ENCODE data around the gene GTF2F2. TPM values are rescaled to one million over a fixed set of nuclear protein-coding genes. Genes with fewer than 3 reads are reported as not detected.

Gene GTF2F2
- total RNA-seq, 1 donor from 2014 or later: 19.9 TPM

DNA sequence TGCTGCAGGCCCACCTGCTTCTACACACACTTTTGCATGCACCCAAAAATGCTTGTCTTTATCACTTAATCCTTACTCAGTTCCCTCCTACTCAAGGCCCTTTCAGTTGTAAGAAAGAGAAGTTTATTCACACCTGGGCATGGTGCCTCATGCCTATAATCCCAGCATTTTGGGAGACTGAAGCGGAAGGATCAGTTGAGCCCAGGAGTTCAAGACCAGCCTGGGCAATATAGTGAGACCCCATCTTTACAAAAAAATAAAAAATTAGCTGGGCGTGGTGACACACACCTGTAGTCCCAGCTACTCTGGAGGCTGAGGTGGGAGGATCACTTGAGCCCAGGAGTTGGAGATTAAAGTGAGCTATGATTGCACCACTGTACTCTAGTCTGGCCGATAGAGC, 178.2 kb downstream of the GTF2F2 start:
- intact Hi-C loops (cut with micrococcal nuclease): loop anchor here (5.0 kb wide), 1 partner anchor 721 kb away; the partner anchor contains the start of gene TSC22D1

DNA sequence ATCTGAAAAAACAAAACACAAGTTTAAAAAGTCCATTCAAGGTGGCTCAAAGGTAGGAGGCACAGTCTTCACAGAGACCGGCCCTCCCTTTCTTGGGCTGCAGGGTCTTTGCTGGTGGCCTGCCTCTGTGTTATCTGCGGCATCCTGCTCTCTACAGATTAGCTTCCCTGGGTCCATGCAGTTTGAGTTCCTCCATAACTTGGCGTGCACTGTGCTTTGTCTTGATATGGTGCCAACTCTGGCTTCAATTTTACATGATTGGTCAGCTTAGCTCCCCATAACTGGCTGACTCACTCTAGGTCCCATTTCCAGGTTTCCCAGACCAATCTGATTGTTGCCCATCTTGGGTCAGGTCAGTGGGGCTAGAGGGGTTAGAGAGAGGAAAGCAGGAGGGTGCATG, 178.9 kb downstream of the GTF2F2 start:
- intact Hi-C loops (cut with micrococcal nuclease): loop anchor here (5.0 kb wide), 1 partner anchor 722 kb away; the partner anchor contains the start of gene TSC22D1

DNA sequence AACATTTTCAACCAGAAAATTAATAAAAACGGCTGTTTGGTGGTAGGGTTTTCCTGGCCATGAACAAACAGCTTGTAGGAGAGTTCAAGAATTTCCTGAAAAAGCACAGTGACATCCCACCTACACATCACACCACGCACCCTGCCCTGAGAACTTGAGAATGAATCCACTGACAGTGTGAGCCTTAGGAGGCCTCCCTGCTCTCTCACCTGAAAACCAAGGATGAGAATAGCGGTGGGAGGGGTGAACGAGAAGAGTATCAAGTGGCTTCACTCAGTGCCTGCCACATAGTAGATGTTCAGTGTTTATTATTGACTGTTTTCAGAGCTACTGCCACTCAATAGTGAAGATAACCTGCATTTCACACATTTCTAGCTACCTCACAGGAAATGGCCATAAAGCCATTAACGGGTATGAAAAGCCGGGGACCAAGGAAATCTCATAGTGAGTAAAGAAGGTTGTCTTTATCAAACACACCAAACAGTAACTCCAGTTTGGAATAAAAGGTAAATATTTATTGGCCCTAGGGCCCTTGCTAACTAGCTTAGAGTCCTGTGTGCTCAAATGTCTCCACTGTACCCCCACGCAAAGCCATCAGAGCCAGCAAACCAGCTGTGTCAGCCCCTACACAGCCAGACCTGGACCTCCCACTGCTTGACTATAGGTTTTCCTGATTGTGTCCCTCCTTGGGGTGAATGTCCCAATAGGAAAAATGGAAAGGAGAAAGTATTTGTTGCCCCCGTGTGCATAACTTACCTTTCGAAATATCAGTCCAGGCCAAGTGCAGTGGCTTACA, 180.1 kb downstream of the GTF2F2 start:
- intact Hi-C loops (cut with micrococcal nuclease): loop anchor here (10.0 kb wide), 2 partner anchors 176 to 1396 kb away; partner anchors contain the start of gene GTF2F2

DNA sequence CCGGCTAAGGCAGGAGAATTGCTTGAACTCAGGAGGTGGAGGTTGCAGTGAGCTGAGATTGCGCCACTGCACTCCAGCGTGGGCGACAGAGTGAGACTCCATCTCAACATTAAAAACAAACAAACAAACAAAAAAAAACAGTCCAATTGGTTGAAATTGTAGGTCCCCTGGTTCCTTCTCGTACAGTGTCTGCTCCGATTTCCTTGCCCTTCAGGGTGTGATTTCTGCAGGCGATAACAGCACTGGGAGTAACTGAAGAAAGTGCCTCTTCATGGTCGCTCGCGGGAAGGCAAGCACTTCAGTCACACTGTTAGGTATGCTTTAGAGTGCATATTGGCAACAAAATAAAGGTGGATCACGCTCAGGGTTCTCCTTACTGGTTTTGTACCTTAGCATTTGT, 181.0 kb downstream of the GTF2F2 start:
- intact Hi-C loops (cut with micrococcal nuclease): loop anchor here (10.0 kb wide), 2 partner anchors 176 to 1396 kb away; partner anchors contain the start of gene GTF2F2

DNA sequence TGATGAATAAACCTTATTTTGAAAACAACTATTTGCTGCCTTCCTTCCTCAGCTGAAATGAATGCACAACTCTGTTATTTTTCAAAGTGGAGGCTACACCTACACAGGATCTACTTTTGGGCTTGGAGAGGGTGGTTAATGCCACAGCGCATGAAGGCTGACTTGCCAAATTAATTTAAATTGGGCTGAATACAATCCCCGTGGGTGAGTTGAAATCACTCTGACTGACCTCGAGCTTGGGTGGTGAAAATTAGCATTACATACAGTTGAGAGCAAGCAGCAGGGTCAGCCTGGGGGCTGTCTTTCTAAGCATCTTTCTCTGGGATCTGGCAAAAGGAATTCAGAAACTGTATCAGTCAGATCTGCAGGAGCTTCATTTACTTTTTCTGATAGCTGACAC, 182.2 kb downstream of the GTF2F2 start:
- intact Hi-C loops (cut with micrococcal nuclease): loop anchor here (10.0 kb wide), 2 partner anchors 178 to 1398 kb away; partner anchors contain the start of gene GTF2F2

DNA sequence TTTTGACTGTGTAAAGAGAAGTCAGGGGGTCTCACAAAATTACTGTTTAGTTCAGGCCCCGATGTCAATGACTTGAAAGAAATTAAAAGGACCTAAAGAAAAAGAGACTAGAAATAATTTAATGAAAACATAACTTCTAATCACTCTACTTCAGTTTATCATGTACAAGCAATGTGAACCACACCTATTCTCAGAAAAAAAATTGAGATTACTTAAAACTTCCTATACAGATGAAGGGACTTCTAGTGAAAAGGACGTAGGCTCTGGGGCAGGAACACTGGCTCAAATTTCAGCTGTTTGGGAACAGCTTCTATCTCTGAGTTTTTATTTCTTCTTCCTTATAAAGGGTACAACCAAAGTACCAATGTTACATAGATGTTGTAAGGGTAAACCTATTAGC, 182.7 kb downstream of the GTF2F2 start:
- intact Hi-C loops (cut with micrococcal nuclease): loop anchor here (10.0 kb wide), 2 partner anchors 178 to 1398 kb away; partner anchors contain the start of gene GTF2F2

DNA sequence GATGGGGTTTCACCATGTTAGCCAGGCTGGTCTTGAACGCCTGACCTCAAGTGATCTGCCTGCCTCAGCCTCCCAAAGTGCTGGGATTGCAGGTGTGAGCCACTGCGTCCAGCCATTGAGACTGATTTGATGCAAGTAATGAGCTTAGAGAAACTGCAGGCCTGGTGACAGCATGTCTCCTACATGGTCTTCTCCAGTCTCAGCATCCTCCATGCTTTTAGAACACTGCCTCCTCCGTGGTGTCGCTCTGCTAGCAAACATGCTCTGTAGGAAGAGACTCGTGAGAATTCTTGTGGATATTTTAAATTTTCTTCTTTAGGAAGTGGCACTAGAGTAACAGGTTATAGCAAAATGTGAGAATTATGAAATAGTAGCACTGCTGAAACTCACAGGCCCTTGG, 183.6 kb downstream of the GTF2F2 start:
- intact Hi-C loops (cut with micrococcal nuclease): loop anchor here (10.0 kb wide), 2 partner anchors 179 to 1399 kb away; partner anchors contain the start of gene GTF2F2

DNA sequence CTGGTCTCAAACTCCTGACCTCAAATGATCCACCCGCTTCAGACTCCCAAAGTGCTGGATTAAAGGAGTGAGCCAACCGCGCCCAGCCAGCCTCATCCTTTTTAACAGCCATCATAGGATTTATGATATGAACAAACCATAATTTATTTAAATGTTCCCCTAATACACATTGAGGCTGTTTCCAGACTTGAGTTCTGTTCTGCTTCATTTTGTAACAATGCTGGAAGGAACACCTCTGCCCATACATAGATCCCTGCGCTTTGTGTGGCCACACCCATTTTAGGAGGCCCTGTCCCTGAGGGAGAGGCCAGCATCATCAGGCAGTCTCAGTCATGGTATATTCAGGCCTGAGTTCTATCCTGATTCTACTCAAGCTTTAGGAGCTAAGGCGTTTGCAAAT, 184.8 kb downstream of the GTF2F2 start:
- intact Hi-C loops (cut with micrococcal nuclease): loop anchor here (10.0 kb wide), 2 partner anchors 180 to 1400 kb away; partner anchors contain the start of gene GTF2F2

DNA sequence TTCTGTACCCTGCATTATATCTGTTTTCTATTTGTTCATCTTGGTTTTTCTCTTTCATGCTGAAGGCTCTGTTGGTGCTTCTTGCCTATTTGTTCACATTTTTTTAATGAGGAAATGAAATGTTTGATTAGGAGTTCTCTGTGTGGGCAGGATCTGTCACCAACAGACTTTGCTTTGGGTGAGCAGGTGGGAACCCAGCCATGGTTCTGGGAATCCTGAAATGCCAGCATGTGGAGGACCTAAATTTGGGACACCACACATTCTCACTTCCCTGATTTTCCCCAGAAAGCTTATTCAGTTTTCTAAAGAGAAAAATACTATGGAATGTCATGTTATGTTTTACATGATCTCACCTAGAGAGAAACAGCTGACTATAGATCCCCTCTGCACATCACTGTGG, 186.7 kb downstream of the GTF2F2 start:
- intact Hi-C loops (cut with micrococcal nuclease): loop anchor here (10.0 kb wide), 2 partner anchors 182 to 1402 kb away; partner anchors contain the start of gene GTF2F2

DNA sequence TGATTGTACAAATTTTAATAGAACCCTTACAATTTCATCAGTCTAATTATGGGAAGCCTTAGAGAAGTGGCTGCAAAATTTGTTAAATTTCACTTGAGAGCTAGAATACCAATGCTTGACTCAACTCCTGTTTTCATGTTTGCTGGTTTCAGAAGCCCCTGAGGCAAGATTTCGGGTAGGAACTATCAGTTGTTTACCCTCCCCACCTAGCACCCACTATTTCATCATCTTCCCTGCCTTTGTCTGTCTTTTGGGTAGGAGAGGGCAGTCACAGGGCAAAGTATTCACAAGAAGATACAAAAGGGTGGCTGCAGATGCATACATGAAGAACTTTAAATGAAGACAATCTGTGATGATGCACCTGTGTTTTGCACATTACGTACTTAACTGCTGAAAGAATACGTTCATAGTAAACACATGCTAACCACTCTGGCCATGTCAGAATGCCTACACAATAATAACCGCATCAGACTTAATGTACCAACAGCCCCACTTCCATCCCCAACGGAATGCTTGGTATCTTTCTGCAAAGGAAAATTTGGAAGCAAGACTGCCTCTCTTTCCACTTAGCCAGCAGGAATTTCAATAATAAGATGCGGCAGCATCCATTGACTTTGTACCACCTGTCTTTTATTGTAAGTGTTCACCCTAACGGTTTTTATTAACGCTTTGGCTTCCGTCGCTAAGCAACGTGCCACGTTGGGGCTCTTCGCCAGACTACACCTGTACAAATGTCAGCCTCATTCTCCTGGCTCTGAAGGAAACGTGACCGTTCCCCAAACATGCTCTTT, 190.2 kb downstream of the GTF2F2 start:
- intact Hi-C loops (cut with micrococcal nuclease): loop anchor here (1.0 to 5.0 kb wide), 2 partner anchors 30 to 828 kb away; no protein-coding TSS in a partner anchor

DNA sequence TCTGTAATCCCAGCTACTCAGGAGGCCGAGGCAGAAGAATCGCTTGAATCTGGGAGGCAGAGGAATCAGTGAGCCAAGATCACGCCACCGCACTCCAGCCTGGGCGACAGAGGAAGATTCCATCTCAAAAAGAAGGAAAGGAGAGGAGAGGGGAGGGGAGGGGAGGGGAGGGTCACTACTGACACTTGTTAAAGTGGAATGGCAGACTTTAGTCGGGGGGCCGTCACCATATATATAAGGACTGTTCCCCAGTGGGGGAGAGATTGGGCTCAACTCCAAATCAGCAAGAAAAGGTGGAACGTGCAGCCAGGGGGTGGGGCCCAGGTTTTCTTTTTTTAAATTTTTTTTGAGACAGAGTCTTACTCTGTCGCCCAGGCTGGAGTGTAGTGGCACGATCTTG, 194.5 kb downstream of the GTF2F2 start:
- intact Hi-C loops (cut with micrococcal nuclease): loop anchor here (5.0 kb wide), 1 partner anchor 833 kb away; no protein-coding TSS in a partner anchor

DNA sequence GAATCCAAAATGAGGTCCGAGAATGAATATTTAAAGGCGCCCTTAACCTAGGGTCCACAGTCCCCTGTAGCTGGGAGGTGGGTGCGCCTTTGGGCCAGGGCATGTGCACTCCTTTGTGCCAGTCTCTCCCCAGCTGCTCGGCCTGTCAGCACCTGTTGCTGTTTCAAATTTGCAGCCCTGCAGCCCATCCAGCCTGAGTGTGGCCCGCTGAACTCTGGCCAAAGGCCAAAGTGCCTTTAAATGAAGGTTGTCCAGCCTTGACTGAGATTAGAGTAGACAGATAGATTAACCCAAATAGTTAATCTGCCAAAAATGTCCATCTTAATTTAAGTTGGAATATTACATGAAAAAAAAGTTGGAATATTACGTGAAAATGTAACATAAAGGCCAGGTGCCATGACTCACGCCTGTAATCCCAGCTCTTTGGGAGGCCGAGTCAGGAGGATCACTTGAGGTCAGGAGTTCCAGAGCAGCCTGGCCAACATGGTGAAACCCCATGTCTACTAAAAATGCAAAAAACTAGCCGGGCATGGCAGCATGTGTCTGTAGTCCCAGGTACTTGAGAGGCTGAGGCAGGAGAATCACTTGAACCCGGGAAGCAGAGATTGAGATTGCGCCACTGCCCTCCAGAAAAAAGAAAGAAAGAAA, 195.3 kb downstream of the GTF2F2 start:
- intact Hi-C loops (cut with micrococcal nuclease): no loop called here

DNA sequence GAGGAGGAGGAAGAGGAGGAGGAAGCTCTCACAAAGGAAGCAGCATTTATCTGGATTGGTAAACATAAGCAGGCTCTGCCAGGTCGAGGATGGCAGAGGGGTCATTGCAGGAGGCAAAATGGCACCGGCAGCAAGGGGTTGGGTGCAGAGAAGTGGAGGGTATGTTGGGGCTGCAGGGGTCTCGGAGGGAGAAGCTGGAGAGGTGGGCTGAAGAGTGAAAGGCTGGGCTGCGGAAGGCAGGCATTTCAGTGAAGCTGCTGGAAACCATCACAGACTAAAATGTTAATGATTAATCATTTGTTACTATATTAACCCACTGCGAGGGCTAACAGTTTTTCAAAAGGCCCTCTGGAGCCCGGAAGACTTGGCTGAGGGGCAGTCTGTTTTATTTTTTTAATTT, 196.0 kb downstream of the GTF2F2 start:
- intact Hi-C loops (cut with micrococcal nuclease): no loop called here

DNA sequence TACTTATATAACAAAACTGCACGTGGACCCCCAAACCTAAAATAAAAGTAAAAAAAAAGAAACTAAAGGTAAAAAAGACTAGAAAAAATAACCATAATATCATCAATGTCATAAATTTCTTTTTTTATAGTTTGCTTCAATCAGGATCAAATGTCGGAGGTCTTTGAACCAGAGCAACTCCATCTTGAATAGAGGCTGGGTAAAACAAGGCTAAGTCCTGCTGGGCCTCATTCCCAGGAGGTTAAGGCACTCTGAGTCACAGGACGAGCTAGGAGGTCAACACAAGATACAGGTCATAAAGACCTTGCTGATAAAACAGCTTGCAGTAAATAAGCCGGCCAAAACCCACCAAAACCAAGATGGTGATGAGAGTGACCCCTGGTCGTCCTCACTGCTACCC, 196.7 kb downstream of the GTF2F2 start:
- intact Hi-C loops (cut with micrococcal nuclease): no loop called here

DNA sequence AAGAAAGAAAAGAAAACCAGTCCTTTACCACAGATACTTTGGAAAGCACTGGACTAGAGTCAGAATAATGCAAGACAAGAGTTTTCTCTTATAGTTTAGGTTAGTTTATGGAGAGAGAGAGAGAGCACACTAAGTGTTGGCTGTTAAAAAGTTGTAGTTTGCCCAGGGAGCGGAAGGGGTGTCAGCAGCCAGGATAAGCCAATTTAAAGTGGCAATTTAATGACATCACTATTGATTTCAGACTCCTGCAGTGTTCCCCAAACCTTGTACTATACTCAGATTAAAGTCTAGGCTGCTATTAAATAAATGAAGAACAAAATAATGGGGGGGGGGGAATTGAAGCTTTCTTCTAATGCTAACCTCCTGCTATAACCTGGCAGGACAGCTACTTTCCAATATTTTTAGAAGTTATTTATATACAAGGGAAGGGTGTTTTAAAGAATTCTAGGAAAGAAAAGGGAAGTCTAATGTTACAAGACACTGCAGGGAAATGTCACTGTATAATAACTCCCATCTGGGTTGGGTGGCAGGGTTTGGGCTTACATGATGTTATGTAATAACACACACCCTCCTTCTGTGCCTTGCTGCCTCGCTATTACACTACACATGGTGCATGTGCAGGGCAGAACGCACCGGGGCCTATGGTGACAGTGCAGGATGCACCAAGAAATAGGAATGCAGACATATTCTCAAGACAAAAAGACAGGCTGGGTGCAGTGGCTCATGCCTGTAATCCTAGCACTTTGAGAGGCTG, 200.7 kb downstream of the GTF2F2 start:
- intact Hi-C loops (cut with micrococcal nuclease): no loop called here

DNA sequence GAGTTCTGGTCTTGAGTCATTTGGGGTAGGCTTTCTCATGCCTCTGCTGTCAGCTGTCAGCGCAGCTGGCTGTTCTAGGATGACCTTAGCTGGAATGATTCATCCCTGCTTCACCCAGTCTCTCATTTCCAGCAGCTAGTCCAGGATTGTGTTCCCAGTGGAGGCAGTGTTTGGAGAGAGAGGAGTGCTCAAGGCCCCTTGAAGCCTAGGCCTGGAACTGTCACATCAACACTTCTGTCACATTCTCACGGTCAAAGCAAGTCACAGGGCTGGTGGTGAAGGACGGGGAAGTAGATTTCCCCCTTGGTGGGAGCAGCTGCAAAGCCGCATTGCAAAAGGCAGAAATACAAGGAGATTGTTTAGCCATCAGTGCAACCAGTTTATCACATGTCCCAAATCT, 205.5 kb downstream of the GTF2F2 start:
- intact Hi-C loops (cut with micrococcal nuclease): no loop called here

DNA sequence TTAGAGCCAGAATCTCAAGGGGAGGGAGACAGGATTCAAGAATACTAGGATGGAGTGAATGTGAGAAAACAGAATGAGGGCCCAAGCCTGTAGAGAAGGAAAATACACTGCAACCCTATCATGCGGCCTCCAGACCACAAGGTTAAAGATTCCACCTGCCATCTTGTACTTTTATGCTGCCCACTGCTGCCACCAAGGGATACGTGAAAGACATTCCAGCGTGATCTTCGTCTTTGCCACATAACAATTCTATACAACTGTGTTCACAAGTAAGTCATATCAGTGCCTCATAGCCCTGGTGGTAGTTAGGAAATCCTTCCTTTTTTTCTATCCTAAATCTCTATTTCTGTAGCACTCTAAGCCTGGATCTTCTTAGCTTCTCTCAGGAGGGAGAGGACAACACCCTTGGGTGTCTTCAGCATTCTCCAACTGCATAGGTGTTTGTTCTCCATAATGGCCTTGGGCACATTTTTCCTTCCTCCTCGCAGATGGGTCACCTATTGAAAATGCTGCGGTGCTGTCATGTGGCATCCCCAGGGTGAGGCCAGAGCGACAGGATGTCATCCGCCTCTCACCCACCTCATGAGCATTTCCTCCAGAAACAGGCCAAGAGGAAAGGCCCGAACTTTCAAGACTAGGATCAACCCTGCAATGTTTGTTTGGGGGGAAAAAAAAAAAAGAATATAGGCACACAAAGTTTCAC, 207.1 kb downstream of the GTF2F2 start:
- intact Hi-C loops (cut with micrococcal nuclease): no loop called here

DNA sequence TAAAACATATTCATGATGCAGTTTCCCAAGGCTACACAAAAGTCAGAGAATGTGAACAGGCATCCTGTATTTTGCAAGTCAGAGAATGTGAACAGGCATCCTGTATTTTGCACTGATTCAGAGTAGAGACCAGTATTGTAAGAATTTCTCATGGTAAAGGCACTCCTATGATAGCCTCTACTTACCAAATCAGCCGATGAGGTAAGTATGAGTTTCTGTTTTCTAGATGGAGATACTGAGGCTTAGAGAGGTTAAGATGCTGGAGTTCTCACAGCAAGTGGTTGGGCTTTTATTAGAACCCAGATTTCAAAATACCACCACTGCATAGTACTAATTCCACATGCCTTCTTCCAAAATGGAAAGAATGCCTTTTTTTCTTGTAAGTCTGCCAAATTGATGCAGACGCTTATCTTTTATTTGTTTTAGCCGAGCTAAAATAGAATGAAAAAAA, 208.4 kb downstream of the GTF2F2 start:
- intact Hi-C loops (cut with micrococcal nuclease): no loop called here

DNA sequence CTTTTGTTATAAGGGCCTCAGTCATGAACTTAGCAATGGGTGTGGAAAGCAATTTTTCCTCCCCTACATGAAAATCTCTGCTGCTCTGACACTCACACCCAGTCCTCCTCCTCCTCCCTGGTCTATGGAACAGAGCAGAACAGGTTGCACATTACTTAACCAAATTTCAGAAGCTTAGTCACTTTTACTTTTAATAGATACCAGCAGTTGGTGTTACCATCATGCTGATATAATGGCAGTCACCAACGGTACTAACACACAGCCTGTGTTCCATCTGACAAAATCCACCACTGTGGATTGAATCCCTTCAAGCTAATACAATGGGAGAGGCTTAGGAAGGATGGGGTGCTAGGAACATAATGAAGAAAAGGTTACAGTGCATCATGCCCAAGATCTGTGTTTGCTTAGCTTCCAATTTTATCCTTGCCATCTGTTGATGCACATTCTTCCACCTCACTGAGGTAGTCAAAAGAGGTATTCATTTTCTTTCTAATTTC, 210.9 kb downstream of the GTF2F2 start:
- intact Hi-C loops (cut with micrococcal nuclease): no loop called here

DNA sequence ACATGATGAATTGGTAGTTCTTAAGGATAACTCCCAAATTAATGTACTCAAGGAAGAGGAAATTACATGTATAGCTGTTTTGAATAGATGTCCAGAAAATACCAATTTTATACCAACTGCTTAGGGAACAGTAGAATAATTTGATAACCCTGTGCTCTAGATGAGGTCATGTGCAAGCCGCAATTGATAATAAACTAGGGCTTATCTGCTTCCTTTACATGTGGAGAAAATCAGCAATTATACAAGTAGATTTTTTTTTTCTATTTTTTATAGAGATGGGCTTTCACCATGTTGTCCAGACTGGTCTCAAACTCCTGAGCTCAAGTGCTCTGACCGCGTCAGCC, 211.4 kb downstream of the GTF2F2 start:
- intact Hi-C loops (cut with micrococcal nuclease): no loop called here
